Suprapubic skin (tissue), 4 donors: Measurements from ENCODE around the gene RRP1B. TPM values are rescaled to one million over a fixed set of nuclear protein-coding genes. Genes with fewer than 3 reads are reported as not detected.

ENCODE experiments used
- DNase-seq, 2 donors: peaks; one replicate each; pipeline ENCODE4 v3.0.0-alpha.2; 2019; ENCODE audit warnings: low spot score in 2 of 2
- H3K27ac ChIP-seq: fragments of 200-600 bp; sonication (generic); one replicate; pipeline ENCODE4 v1.5.1; 2019
- H3K27me3 ChIP-seq: fragments of 200-600 bp; sonication (generic); one replicate; pipeline ENCODE4 v1.5.1; 2019
- H3K36me3 ChIP-seq: fragments of 200-600 bp; sonication (generic); one replicate; pipeline ENCODE4 v1.5.1; 2019
- H3K4me1 ChIP-seq: fragments of 200-600 bp; sonication (generic); one replicate; pipeline ENCODE4 v1.5.1; 2019
- H3K4me3 ChIP-seq: fragments of 200-600 bp; sonication (generic); one replicate; pipeline ENCODE4 v1.5.1; 2019; ENCODE audit warnings: mild to moderate bottlenecking
- H3K9me3 ChIP-seq: fragments of 200-600 bp; sonication (generic); one replicate; pipeline ENCODE4 v1.5.1; 2019
- EP300 ChIP-seq: sonication (generic); formaldehyde crosslinking; IDR thresholded peaks from one replicate; pipeline ENCODE4 v1.6.1; 2017; ENCODE audit warnings: antibody characterized with exemption
- POLR2A ChIP-seq, 2 donors: fragments of 450-650 bp; IDR thresholded peaks; one replicate each; pipeline ENCODE4 v1.6.1; 2017; ENCODE audit warnings: antibody characterized with exemption in 2 of 2, mild to moderate bottlenecking in 2 of 2, moderate library complexity in 2 of 2
- POLR2AphosphoS5 ChIP-seq, 3 donors: sonication (generic); formaldehyde crosslinking; IDR thresholded peaks; one replicate each; pipeline ENCODE4 v1.6.1; 2017; ENCODE audit warnings: antibody characterized with exemption in 3 of 3
- WGBS: methylation state at CpG from one replicate; pipeline ENCODE4 v1.1.5; 2018; 5-methylcytosine and 5-hydroxymethylcytosine counted together
- total RNA-seq, 4 donors: library from RNA; depleted of rRNA; stranded (reverse); fragments of >200 nt; gene quantifications; one replicate each; pipeline ENCODE4 v1.1.0, GENCODE V29; 2016
- TF ChIP-seq, protein P1 (sequence below), 2 donors: fragments of 200-600 bp in 1 of 2; fragments of 450-650 bp in 1 of 2; sonication (generic) in 1 of 2; IDR thresholded peaks; one replicate each; pipeline ENCODE4 v1.5.1; 2016 to 2019; ENCODE audit warnings: antibody characterized with exemption in 2 of 2, mild to moderate bottlenecking in 1 of 2, moderate library complexity in 1 of 2

Gene RRP1B
- total RNA-seq, 4 donors from 2014 or later: 19.1 to 25.1 (median 23.3) TPM

DNA sequence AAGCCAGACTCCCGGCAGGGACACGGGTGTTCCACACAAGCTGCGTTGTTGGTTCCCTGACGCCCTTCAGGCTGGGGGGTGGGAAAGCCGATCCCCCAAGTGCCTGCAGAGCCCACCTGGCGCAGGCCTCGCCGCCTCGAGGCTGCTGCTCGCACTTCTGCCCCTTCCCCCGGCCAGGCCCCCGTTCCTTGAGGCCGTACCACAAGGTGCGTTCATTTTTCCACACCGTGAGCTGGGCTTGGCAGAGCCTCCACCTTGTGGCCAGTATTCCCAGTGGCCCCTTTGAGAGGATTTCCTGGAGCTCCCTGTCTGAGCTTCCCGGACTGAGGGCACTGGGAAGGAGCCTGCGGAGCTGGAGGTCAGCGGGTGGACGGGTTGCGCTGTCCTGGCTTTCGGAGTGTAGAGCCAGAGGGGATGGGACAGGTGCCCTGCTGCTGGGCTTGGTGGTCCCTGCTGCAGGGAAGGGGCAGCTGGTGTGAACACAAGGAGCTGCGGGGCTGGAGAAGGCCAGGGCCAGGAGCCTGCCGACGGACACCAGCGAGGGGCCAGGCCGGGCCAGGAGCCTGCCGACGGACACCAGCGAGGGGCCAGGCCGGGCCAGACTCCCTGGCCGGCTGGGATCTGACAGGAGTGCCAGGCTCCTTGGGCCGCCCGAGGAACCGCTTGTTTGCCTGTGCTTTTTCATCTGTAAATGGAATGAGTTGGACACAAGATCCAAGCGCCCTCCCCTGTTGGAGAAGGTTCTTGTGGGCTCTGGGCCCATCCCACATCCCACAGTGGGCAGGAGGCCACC is 78.0 kb downstream of the RRP1B start:
- Histone ChIP-seq H3K36me3 (peaks cover 24% of the 10 kb centered on the region), H3K27me3 (no peaks in the 10 kb centered on the region), H3K27ac (no peak overlapping the region), H3K9me3 (no peaks in the 10 kb centered on the region), H3K4me3 (no peak overlapping the region), H3K4me1 (peaks cover 30% of the 10 kb centered on the region)
- DNase-seq: no peak
- WGBS: 96% methylated on average over 16 of the region's 35 CpGs
- TF ChIP-seq, protein P1, sequence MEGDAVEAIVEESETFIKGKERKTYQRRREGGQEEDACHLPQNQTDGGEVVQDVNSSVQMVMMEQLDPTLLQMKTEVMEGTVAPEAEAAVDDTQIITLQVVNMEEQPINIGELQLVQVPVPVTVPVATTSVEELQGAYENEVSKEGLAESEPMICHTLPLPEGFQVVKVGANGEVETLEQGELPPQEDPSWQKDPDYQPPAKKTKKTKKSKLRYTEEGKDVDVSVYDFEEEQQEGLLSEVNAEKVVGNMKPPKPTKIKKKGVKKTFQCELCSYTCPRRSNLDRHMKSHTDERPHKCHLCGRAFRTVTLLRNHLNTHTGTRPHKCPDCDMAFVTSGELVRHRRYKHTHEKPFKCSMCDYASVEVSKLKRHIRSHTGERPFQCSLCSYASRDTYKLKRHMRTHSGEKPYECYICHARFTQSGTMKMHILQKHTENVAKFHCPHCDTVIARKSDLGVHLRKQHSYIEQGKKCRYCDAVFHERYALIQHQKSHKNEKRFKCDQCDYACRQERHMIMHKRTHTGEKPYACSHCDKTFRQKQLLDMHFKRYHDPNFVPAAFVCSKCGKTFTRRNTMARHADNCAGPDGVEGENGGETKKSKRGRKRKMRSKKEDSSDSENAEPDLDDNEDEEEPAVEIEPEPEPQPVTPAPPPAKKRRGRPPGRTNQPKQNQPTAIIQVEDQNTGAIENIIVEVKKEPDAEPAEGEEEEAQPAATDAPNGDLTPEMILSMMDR (IDR thresholded peaks at IDR 0.05): no peak
- TF ChIP-seq POLR2A (IDR thresholded peaks at IDR 0.05): no peak

DNA sequence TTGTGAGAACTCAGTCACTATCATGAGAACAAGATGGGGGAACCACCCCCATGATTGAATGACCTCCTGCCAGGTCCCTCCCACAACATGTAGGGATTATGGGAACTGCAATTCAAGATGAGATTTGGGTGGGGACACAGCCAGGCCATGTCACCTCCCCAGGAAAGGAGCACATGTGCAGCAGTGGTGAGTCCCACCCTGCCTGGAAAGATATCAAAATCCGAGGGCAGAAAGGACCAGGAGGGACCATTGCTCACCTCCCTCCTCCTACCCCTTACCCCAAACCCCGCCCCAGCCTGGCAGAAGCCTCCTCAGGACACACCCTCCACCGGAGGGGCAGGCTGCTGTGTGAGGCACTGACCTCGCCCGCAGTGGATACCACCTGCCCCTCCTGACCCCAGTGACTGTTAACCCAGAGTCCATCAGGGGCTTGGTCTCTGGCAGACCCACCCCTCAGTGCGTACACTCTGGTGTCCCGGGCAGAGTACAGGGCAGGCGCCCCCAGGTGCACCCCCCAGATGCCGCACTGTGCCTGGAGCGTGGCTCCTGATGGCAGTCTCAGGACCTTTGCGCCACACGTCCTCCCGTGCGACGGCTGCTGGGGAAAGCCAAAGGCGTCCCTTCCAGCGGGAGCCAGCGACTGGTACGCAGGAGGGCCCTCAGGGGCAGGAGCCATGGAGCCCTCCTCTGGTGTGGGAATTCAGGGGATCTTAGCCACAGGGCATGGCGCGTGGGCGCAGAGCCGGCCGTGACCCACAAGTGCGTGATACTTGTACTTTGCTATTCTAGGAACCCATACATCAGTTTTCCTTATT is 80.5 kb downstream of the RRP1B start:
- no peak for DNase-seq
- TF ChIP-seq POLR2AphosphoS5 (IDR thresholded peaks at IDR 0.05) (no peak), EP300 (no peak), POLR2A (IDR thresholded peaks at IDR 0.05) (no peak)
- TF ChIP-seq, protein P1 (IDR thresholded peaks at IDR 0.05): no peak
- Histone ChIP-seq H3K4me1 (peaks cover 5% of the 10 kb centered on the region), H3K27ac (peak overlapping the region; percentile 25), H3K36me3 (peaks cover 40% of the 10 kb centered on the region), H3K27me3 (no peaks in the 10 kb centered on the region), H3K4me3 (no peak overlapping the region), H3K9me3 (no peaks in the 10 kb centered on the region)
- 57% methylated on average over 1 of the region's 25 CpGs for WGBS

DNA sequence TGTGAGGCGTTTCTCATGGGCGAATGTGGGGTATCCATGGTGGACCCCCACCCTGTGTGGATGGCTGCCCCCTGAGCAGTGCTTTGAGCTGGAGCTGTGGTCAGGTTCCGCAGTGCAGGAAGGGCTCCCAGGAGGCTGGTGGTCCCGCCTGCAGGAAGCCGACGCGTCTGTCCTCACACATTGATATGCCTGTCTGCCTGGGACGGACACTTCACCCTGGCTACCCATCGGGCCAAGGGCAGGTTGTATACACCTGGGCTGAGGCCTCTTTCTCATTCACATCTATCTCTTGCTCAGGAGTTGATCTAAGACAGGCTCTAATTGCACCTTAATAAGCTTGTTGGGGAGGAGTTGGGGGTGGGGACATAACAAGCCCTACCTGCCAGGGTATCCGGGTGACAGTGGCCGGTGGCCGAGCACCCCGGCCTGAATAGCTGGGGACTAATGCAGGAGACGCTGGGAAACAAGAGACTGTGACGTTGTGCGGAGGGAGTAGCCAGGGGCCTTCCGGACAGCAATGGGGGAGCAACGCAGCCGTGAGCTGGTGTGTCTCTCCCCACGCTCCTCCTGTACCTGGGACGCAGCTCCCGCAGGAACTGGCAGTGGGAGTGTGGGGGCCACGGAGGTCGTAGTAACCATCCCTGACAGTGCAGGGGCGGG is 81.3 kb downstream of the RRP1B start:
- H3K9me3 ChIP-seq: no peaks in the 10 kb centered on the region
- TF ChIP-seq EP300: no peak
- peak overlapping the region; percentile 25 for H3K27ac ChIP-seq
- H3K27me3 ChIP-seq: no peaks in the 10 kb centered on the region
- peaks cover 3% of the 10 kb centered on the region for H3K4me1 ChIP-seq
- 50% methylated on average over 13 of the region's 25 CpGs for WGBS
- H3K36me3 ChIP-seq: peaks cover 47% of the 10 kb centered on the region
- no peak overlapping the region for H3K4me3 ChIP-seq
- DNase-seq: no peak

DNA sequence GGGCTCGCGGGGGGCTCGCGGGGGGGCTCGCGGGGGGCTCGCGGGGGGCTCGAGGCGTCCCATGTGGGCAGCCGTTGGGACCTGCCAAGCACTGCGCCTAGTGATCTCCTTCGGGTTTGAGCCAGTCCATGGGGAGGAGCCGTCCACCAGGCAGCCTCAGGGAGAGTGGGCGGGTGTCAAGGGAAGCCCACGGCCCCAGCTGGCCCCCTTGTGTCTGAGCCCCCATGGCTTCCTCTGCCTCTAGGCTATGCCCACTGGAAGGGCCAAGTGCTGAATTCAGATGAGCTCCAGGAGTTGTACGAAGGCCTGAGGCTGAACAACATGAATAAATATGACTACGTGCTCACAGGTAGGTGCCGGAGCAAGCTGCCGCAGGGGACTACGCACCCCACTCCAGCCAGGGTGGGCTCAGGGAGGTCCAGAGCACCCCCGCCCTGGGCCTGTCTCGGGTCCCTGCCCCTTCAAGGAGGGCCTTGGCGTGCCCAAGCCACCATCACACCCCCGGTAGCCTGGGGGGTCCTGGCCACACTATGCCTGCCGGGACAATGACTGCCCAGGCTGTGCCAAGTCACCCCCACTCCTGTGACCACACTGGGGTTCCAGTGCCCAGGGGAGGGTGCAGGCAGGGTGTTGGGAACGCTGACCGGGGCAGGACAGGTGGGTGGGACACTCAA is 82.2 kb downstream of the RRP1B start:
- no peaks in the 10 kb centered on the region for H3K4me1 ChIP-seq
- WGBS: 85% methylated on average over 4 of the region's 28 CpGs
- H3K9me3 ChIP-seq: no peaks in the 10 kb centered on the region
- peaks cover 51% of the 10 kb centered on the region for H3K36me3 ChIP-seq
- TF ChIP-seq, protein P1 (IDR thresholded peaks at IDR 0.05): no peak
- TF ChIP-seq POLR2A (IDR thresholded peaks at IDR 0.05) (no peak), POLR2AphosphoS5 (IDR thresholded peaks at IDR 0.05) (no peak), EP300 (no peak)
- H3K27ac ChIP-seq: no peak overlapping the region
- DNase-seq: no peak
- H3K4me3 ChIP-seq: no peak overlapping the region
- no peaks in the 10 kb centered on the region for H3K27me3 ChIP-seq

DNA sequence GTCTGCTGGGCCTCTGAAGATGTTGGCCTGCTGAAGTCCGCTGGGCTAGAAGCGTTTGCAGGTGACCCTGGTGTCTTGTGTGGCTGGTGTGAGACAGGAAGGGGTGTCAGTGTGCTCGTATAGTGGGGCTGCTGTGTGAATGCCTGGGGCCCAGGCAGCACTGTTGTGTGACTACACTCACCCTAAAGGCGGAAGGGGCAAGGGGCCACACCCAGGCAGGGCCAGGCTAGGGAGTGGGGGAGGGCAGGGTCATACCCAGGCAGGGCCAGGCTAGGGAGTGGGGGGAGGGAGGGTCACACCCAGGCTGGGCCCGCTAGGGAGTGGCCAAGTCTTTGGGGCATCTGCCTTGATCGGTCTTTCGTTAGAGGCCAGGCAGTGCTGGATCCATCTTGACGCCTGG is 84.6 kb downstream of the RRP1B start:
- 81% methylated on average over 8 of the region's 8 CpGs for WGBS
- Histone ChIP-seq H3K9me3 (no peaks in the 10 kb centered on the region), H3K4me1 (no peaks in the 10 kb centered on the region), H3K4me3 (no peak overlapping the region), H3K27me3 (no peaks in the 10 kb centered on the region), H3K27ac (no peak overlapping the region), H3K36me3 (peaks cover 56% of the 10 kb centered on the region)
- DNase-seq: no peak
- TF ChIP-seq, protein P1 (IDR thresholded peaks at IDR 0.05): no peak
- TF ChIP-seq EP300: no peak
- no peak for TF ChIP-seq POLR2A (IDR thresholded peaks at IDR 0.05)
- no peak for TF ChIP-seq POLR2AphosphoS5 (IDR thresholded peaks at IDR 0.05)
